Activated naive CD4-positive, alpha-beta T cell treated with anti-CD3 and anti-CD28 coated beads, Interleukin-2, amount 50 U/mL, for 72 hours (primary cell): Measurements from ENCODE around the gene AAR2. TPM values are rescaled to one million over a fixed set of nuclear protein-coding genes. Genes with fewer than 3 reads are reported as not detected.

Source experiments
- ATAC-seq, 2 donors: fragments of 150-1000 bp; cut with Tn5 transposase; 2 replicates each; pipeline ENCODE4 v1.10.0; 2021; ENCODE audit warnings: mild to moderate bottlenecking in 2 of 2, moderate library complexity in 2 of 2
- DNase-seq, 2 donors: peaks; one replicate each; pipeline ENCODE4 v3.0.0; 2021 to 2022; ENCODE audit warnings: low spot score in 2 of 2
- H3K27ac Mint-ChIP-seq, 2 donors: one replicate each; pipeline ENCODE4 v1.8.0; 2022; ENCODE audit warnings: mild to moderate bottlenecking in 2 of 2, mixed read lengths in 2 of 2
- H3K36me3 Mint-ChIP-seq, 2 donors: one replicate each; pipeline ENCODE4 v1.8.0; 2022; ENCODE audit warnings: mixed read lengths in 2 of 2
- H3K9me3 Mint-ChIP-seq, 2 donors: one replicate each; pipeline ENCODE4 v1.8.0; 2022; ENCODE audit warnings: mixed read lengths in 2 of 2
- total RNA-seq, 2 donors: library from RNA; stranded (reverse); gene quantifications; one replicate each; pipeline ENCODE4 v1.2.3, GENCODE V29; 2022

Gene AAR2
- total RNA-seq, 2 donors from 2014 or later: 11.6 to 21.8 TPM

- DNase-seq (no peak), ATAC-seq (no peak)
- Mint-ChIP-seq H3K27ac (no peak overlapping the region), H3K9me3 (no peaks in the 10 kb centered on the region), H3K36me3 (no peaks in the 10 kb centered on the region)
Measured at GRCh38 chr20:36285746-36286447, 49.6 kb downstream of the AAR2 start.

- H3K9me3 Mint-ChIP-seq: no peaks in the 10 kb centered on the region
- DNase-seq (no peak), ATAC-seq (no peak)
- H3K27ac Mint-ChIP-seq: no peak overlapping the region
- H3K36me3 Mint-ChIP-seq: no peaks in the 10 kb centered on the region
Measured at GRCh38 chr20:36297656-36298055, 61.4 kb downstream of the AAR2 start.

GRCh38 chr20:36298061-36298460 lies 61.8 kb downstream of the AAR2 start:
- Mint-ChIP-seq H3K9me3 (no peaks in the 10 kb centered on the region), H3K36me3 (no peaks in the 10 kb centered on the region), H3K27ac (no peak overlapping the region)
- no peak for DNase-seq
- no peak for ATAC-seq

DNA sequence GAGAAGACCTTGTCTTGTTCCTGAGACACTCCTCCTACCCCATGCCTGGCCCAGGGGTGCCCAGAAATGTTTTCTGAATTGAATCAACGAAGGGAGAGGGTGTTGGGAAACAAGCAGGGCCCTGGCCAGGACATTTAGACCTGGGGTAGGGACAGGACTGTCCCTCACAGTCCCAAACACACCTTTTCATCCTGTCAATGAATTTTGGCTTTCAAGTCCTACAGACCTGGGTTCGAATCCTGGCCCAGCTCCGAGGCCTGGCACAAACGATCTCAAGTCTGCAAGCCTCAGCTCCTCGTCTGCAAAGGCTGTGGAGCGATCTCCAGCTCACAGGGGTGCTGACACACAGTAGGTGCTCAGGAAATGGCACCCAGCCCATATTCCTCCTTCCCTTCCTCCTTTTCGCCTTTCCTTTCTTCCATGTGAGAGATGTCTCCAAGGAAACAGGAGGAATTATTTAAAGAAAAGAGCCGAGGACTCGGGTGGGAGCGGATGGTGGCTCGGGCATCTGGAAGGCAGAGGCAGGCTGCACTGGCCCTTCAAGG lies 62.6 kb downstream of the AAR2 start:
- Mint-ChIP-seq H3K27ac (no peak overlapping the region), H3K36me3 (no peaks in the 10 kb centered on the region), H3K9me3 (no peaks in the 10 kb centered on the region)
- DNase-seq (no peak), ATAC-seq (no peak)

DNA sequence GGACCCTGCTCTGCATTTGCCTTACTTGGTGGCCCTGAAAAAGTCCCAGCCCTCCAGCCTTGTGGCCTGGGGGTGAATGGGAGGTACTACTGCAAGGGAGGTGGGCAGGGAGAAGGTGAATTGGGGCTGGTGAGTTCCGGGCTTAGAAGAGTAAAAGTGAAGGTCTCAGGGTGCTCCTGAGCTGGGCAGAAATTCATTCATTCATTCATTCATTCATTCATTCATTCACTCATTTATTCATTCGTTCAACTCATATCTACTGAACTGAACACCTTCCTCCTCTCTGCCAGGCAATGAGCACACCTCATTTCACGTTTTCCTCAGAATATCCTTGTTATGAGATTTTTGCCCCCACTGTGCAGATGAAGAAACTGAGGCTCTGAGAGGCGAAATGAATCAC lies 63.2 kb downstream of the AAR2 start:
- Mint-ChIP-seq H3K27ac (no peak overlapping the region), H3K9me3 (no peaks in the 10 kb centered on the region), H3K36me3 (no peaks in the 10 kb centered on the region)
- ATAC-seq (no peak), DNase-seq (no peak)

DNA sequence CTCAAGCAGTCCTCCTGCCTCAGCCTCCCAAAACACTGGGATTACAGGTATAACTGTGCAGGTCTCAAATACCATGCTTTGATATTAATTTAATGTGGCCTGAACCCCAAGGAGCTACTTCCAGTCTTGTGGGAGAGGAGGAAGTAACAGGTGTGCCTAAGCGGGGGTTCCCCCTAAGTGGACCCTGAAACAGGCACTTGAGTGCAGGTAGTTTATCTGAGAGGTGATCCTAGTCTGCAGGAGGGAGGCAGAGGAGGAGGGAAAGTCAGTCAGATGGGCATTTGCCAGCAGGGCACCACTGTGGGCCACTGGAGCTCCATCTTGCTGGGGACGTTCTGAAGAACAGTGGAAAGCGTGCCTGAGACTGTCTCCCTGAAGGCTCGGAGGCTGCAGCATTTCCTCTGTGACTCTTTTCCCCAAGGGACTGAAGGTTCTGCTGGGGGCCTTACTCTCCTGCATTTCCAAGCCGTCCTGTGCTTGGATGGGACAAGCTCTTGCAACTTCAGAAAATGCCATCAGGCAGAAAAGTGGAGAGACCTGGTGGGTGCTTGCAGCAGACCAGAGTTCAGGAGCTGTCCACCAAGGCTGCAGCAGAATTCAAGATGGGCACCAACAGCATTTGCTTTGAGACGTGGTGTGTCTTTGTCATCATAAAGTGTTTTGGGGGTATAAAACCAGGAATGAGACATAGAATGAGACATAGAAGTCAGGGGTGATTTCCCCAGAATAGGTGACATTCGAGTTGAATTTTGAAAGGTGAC lies 65.3 kb downstream of the AAR2 start:
- H3K27ac Mint-ChIP-seq: no peak overlapping the region

GRCh38 chr20:36303020-36303595 lies 66.8 kb downstream of the AAR2 start:
- ATAC-seq (no peak), DNase-seq (no peak)
- H3K27ac Mint-ChIP-seq: peak overlapping the region in 1 of 2 donors; percentile 33
- H3K9me3 Mint-ChIP-seq: no peaks in the 10 kb centered on the region
- no peaks in the 10 kb centered on the region for H3K36me3 Mint-ChIP-seq

More for the DNA sequence above, 65.3 kb downstream of the AAR2 start:
- no peak for DNase-seq
- H3K9me3 Mint-ChIP-seq: no peaks in the 10 kb centered on the region
- H3K36me3 Mint-ChIP-seq: no peaks in the 10 kb centered on the region
- no peak for ATAC-seq

DNA sequence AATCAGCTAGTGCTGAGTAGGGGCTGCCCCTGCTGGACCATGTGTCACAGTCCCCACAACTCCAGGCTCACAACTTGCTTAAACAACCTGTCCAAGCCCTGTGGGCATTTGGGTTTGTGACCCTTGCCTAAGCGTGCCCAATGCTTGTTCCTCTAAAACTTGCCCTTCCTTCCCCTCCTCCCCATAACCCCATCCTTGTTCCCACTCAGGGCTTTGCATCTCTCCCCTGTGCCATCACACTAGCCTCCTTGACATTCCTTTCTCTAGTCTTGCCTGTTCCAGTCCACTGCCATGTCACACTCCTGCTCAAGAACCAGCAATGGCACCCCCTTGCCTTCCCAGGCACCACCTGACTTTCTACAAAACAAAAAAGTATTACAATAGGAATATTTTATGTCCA lies 67.6 kb downstream of the AAR2 start:
- H3K9me3 Mint-ChIP-seq: no peaks in the 10 kb centered on the region
- no peaks in the 10 kb centered on the region for H3K36me3 Mint-ChIP-seq
- ATAC-seq: no peak
- DNase-seq: no peak
- no peak overlapping the region for H3K27ac Mint-ChIP-seq

GRCh38 chr20:36304786-36305495 lies 68.7 kb downstream of the AAR2 start:
- Mint-ChIP-seq H3K9me3 (no peaks in the 10 kb centered on the region), H3K36me3 (no peaks in the 10 kb centered on the region), H3K27ac (no peak overlapping the region)
- ATAC-seq: no peak
- DNase-seq: no peak

DNA sequence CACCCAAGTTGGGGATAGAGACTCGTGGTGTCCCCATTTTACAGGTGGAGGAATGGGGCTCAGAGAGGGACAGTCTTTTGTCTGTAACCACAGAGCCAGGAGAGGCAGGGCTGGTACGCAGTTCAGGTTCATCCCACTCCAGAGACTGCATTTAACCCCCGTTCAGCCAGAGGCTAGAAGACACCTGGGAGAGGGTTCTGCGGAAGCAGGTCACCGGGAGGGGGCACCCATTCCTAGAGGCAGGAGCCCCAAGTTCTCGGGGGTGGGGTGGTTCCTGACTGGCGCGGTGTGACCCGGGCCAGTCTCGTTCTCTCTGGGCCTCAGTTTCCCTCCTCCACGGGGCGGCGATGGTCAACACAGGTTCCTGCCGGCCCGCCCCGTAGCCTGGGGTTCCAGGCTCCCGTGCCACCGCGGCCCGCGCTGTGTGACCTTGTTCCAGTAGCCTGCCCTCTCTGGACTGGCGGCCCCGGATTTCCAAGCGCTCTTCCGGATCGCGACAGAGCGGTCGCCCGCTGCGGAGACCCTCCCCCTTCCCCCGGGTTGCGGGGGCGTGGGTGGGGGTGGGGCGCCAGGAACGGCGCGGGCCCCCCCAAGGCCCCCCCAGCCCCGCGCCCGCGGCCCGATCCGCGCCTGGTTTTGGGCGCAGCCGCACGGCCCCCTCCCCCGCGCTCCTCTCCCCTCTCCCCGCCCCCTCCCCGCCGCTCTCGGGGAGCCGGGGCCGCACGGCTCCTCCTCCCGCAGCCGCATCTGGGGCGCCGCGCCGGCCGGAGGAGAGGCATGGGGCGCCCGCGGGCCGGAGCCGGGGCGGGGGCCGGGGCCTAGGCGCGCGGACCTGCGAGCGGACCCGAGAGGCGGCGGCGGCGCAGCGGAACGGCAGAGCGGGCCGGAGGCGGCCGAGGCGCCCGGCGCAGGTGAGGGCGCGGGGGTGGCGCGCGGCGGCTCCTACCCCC lies 69.6 kb downstream of the AAR2 start, which contains the start of gene DLGAP4:
TSS of gene DLGAP4 (plus strand) at position 738 of the 950 bp plus-strand sequence. CDS start 125,379 bp downstream, outside the sequence.
- no peaks in the 10 kb centered on the region for H3K9me3 Mint-ChIP-seq
- ATAC-seq (peak; percentile 20 to 44), DNase-seq (no peak)
- H3K27ac Mint-ChIP-seq: no peak within 1 kb of the TSS
- H3K36me3 Mint-ChIP-seq: no peaks in the 10 kb centered on the region

Other genes starting within 250 kb of the AAR2 start
- under 1 TPM; 0.20 to 0.93 TPM for gene EPB41L1, start 81.7 kb upstream of the AAR2 start, total RNA-seq
- 10 to 100 TPM; 29.7 to 40.2 TPM for gene DLGAP4, start 69.9 kb downstream of the AAR2 start, total RNA-seq